H1 (cell line): ENCODE results near the gene PRICKLE1. TPM values are rescaled to one million over a fixed set of nuclear protein-coding genes. Genes with fewer than 3 reads are reported as not detected.

Experiments
- CTCF ChIA-PET: fragments of 300-600 bp; sonication (Branson Sonifier 250); formaldehyde crosslinking; loops from one replicate; lab custom pipeline; 2021; ENCODE audit not compliant: partially characterized antibody; lab: Charles Lee
- POLR2A ChIA-PET: fragments of 300-600 bp; sonication (Branson Sonifier 250); formaldehyde crosslinking; loops from one replicate; lab custom pipeline; 2021; ENCODE audit warnings: inconsistent platforms; ENCODE audit not compliant: partially characterized antibody; lab: Charles Lee
- DNase-seq, 2 experiments: peaks; one replicate each; pipeline versions ENCODE4 v3.0.0 to v3.0.0-alpha.2; 2010 to 2022; ENCODE audit warnings: low spot score in 2 of 2, low read depth in 1 of 2, mixed read lengths in 1 of 2
- FAIRE-seq: peaks from 2 replicates; lab custom pipeline; 2011; peaks lifted over from hg19 to GRCh38; lab: Jason Lieb, UNC
- H2AFZ ChIP-seq: 2 replicates; pipeline ENCODE4 v1.8.1; 2012; ENCODE audit warnings: low read length, inconsistent platforms
- H2AK5ac ChIP-seq: 2 replicates; pipeline ENCODE4 v1.6.1; 2013; ENCODE audit warnings: low read depth, low read length
- H2BK120ac ChIP-seq: replicated peaks from 2 replicates; pipeline ENCODE3; 2013; ENCODE audit warnings: low read depth, low read length, inconsistent platforms
- H2BK12ac ChIP-seq: 2 replicates; pipeline ENCODE4 v1.6.1; 2013; ENCODE audit warnings: low read depth, low read length
- H2BK15ac ChIP-seq: 2 replicates; pipeline ENCODE4 v1.6.1; 2013; ENCODE audit warnings: low read length
- H2BK20ac ChIP-seq: 2 replicates; pipeline ENCODE4 v1.6.1; 2013; ENCODE audit warnings: low read length
- H2BK5ac ChIP-seq: 2 replicates; pipeline ENCODE4 v1.6.1; 2013; ENCODE audit warnings: low read depth, low read length
- H3K14ac ChIP-seq: 2 replicates; pipeline ENCODE4 v1.6.1; 2013; ENCODE audit warnings: inconsistent platforms; ENCODE audit not compliant: insufficient read length
- H3K18ac ChIP-seq: 2 replicates; pipeline ENCODE4 v1.6.1; 2013; ENCODE audit warnings: low read length; ENCODE audit errors: extremely low read depth
- H3K23ac ChIP-seq: 2 replicates; pipeline ENCODE4 v1.6.1; 2013; ENCODE audit warnings: inconsistent platforms; ENCODE audit not compliant: insufficient read length
- H3K23me2 ChIP-seq: 2 replicates; pipeline ENCODE4 v1.6.1; 2013; ENCODE audit warnings: low read depth, low read length
- H3K27ac ChIP-seq: 2 replicates; pipeline ENCODE4 v1.6.1; 2011; ENCODE audit warnings: low read depth, low read length, inconsistent platforms
- H3K27me3 ChIP-seq, 4 experiments: replicated peaks in 1 of 4; 1 replicate in 1 of 4; 2 replicates in 3 of 4; pipeline versions ENCODE4 v1.6.1 to v1.8.1; 2011 to 2013; ENCODE audit warnings: low read length in 3 of 4, mild to moderate bottlenecking in 3 of 4, inconsistent platforms in 2 of 4, mixed read lengths in 2 of 4, moderate library complexity in 1 of 4; ENCODE audit not compliant: control insufficient read depth in 3 of 4, insufficient read depth in 3 of 4; ENCODE audit errors: extremely low read depth in 1 of 4
- H3K36me3 ChIP-seq, 4 experiments: 2 replicates each; pipeline versions ENCODE4 v1.6.1 to v1.8.1; 2011 to 2013; ENCODE audit warnings: mild to moderate bottlenecking in 4 of 4, low read length in 3 of 4, moderate library complexity in 2 of 4, control low read depth in 1 of 4, inconsistent platforms in 1 of 4; ENCODE audit not compliant: insufficient read depth in 4 of 4, control insufficient read depth in 2 of 4
- H3K4ac ChIP-seq: replicated peaks from 2 replicates; pipeline ENCODE3; 2013; ENCODE audit warnings: low read length, low read depth, mixed read lengths, inconsistent platforms; ENCODE audit not compliant: insufficient read length
- H3K4me1 ChIP-seq, 4 experiments: replicated peaks in 1 of 4; 1 replicate in 1 of 4; 2 replicates in 3 of 4; pipeline versions ENCODE4 v1.6.1 to v1.8.1; 2011 to 2013; ENCODE audit warnings: low read length in 3 of 4, inconsistent platforms in 2 of 4, mixed read lengths in 1 of 4; ENCODE audit not compliant: insufficient read depth in 4 of 4, control insufficient read depth in 3 of 4
- H3K4me2 ChIP-seq, 2 experiments: 2 replicates each; pipeline versions ENCODE4 v1.6.1 to v1.8.1; 2011 to 2013; ENCODE audit warnings: low read depth in 2 of 2, low read length in 2 of 2, control low read depth in 1 of 2, inconsistent platforms in 1 of 2, mild to moderate bottlenecking in 1 of 2; ENCODE audit not compliant: insufficient read depth in 1 of 2
- H3K4me3 ChIP-seq, 4 experiments: fragments of 200-600, 300-600 bp in 1 of 4; sonication (generic), shearing (Covaris generic), sonication (Bioruptor Twin) in 1 of 4; 2 replicates each; pipeline versions ENCODE4 v1.5.1 to v1.8.1; 2011 to 2016; ENCODE audit warnings: low read length in 4 of 4, low read depth in 3 of 4, control low read depth in 2 of 4, inconsistent platforms in 2 of 4, mild to moderate bottlenecking in 2 of 4, mixed read lengths in 1 of 4, moderate library complexity in 1 of 4; ENCODE audit not compliant: insufficient read depth in 2 of 4; ENCODE audit errors: extremely low read depth in 1 of 4
- H3K56ac ChIP-seq: replicated peaks from 2 replicates; pipeline ENCODE3; 2013; ENCODE audit warnings: low read depth, mild to moderate bottlenecking, mixed read lengths, low read length, inconsistent platforms; ENCODE audit not compliant: insufficient read length
- H3K79me1 ChIP-seq: 2 replicates; pipeline ENCODE4 v1.6.1; 2013; ENCODE audit warnings: low read depth, low read length, control low read depth
- H3K79me2 ChIP-seq, 2 experiments: 2 replicates each; pipeline versions ENCODE4 v1.6.1 to v1.8.1; 2012 to 2013; ENCODE audit warnings: low read length in 2 of 2, mild to moderate bottlenecking in 2 of 2, inconsistent platforms in 1 of 2; ENCODE audit not compliant: insufficient read depth in 2 of 2, control insufficient read depth in 1 of 2
- H3K9ac ChIP-seq, 4 experiments: replicated peaks in 1 of 4; 1 replicate in 1 of 4; 2 replicates in 3 of 4; pipeline versions ENCODE4 v1.6.1 to v1.8.1; 2011 to 2013; ENCODE audit warnings: low read depth in 3 of 4, low read length in 3 of 4, control low read depth in 2 of 4, mild to moderate bottlenecking in 2 of 4, moderate library complexity in 2 of 4, inconsistent platforms in 1 of 4; ENCODE audit errors: extremely low read depth in 1 of 4
- H3K9me3 ChIP-seq, 2 experiments: 2 replicates each; pipeline versions ENCODE4 v1.6.1 to v1.8.1; 2012 to 2013; ENCODE audit warnings: mild to moderate bottlenecking in 2 of 2, moderate library complexity in 2 of 2, control low read depth in 1 of 2, inconsistent platforms in 1 of 2, low read depth in 1 of 2, low read length in 1 of 2, mixed read lengths in 1 of 2; ENCODE audit not compliant: insufficient read depth in 2 of 2
- H4K20me1 ChIP-seq, 2 experiments: replicated peaks in 1 of 2; 2 replicates each; pipeline versions ENCODE3 to v1.8.1; 2011 to 2013; ENCODE audit warnings: inconsistent platforms in 2 of 2, low read length in 2 of 2, mild to moderate bottlenecking in 1 of 2; ENCODE audit not compliant: insufficient read depth in 2 of 2, control insufficient read depth in 1 of 2
- H4K5ac ChIP-seq: 2 replicates; pipeline ENCODE4 v1.6.1; 2013; ENCODE audit warnings: low read length, low read depth, mixed read lengths, inconsistent platforms; ENCODE audit not compliant: insufficient read length
- H4K8ac ChIP-seq: 2 replicates; pipeline ENCODE4 v1.8.0; 2013; ENCODE audit warnings: mild to moderate bottlenecking, moderate library complexity, low read length, inconsistent platforms; ENCODE audit not compliant: insufficient read depth; ENCODE audit errors: extremely low read depth
- H4K91ac ChIP-seq: replicated peaks from 2 replicates; pipeline ENCODE3; 2013; ENCODE audit warnings: low read length, mixed read lengths, inconsistent platforms; ENCODE audit not compliant: insufficient read length
- BCL11A ChIP-seq, 2 experiments: IDR thresholded peaks; one replicate each; pipeline ENCODE4 v1.6.1; 2011; ENCODE audit warnings: low read depth in 2 of 2, low read length in 2 of 2, mild to moderate bottlenecking in 2 of 2
- CEBPB ChIP-seq: IDR thresholded peaks from 2 replicates; pipeline ENCODE4 v1.6.1; 2012; ENCODE audit warnings: low read depth, low read length
- CHD1 ChIP-seq: IDR thresholded peaks from 2 replicates; pipeline ENCODE4 v1.6.1; 2012; ENCODE audit warnings: low read depth, low read length, improper control_type of control experiment
- HDAC2 ChIP-seq, 2 experiments: fragments of 300-600 bp in 1 of 2; sonication (generic) in 1 of 2; IDR thresholded peaks; 2 replicates each; pipeline ENCODE4 v1.6.1; 2011 to 2012; ENCODE audit warnings: low read depth in 2 of 2, low read length in 2 of 2, mild to moderate bottlenecking in 2 of 2, moderate library complexity in 2 of 2, borderline replicate concordance in 1 of 2, inconsistent platforms in 1 of 2
- JUN ChIP-seq: IDR thresholded peaks from 2 replicates; pipeline ENCODE4 v1.6.1; 2011; ENCODE audit warnings: low read depth, mild to moderate bottlenecking, improper control_type of control experiment, low read length
- MAX ChIP-seq: IDR thresholded peaks from 2 replicates; pipeline ENCODE4 v1.6.1; 2012; ENCODE audit warnings: inconsistent platforms
- POLR2A ChIP-seq, 2 experiments: IDR thresholded peaks; 1 replicate in 1 of 2; 2 replicates in 1 of 2; pipeline ENCODE4 v1.6.1; 2011; ENCODE audit warnings: low read depth in 2 of 2, low read length in 2 of 2, mild to moderate bottlenecking in 2 of 2; ENCODE audit errors: control extremely low read depth in 1 of 2
- RAD21 ChIP-seq, 2 experiments: IDR thresholded peaks in 1 of 2; conservative IDR thresholded peaks in 1 of 2; 2 replicates each; pipeline ENCODE4 v1.6.1; 2011; ENCODE audit warnings: low read depth in 2 of 2, low read length in 2 of 2, improper control_type of control experiment in 1 of 2, inconsistent platforms in 1 of 2, mild to moderate bottlenecking in 1 of 2, moderate library complexity in 1 of 2
- SIN3A ChIP-seq, 2 experiments: IDR thresholded peaks in 1 of 2; conservative IDR thresholded peaks in 1 of 2; 2 replicates each; pipeline ENCODE4 v1.6.1; 2011 to 2012; ENCODE audit warnings: low read length in 2 of 2, improper control_type of control experiment in 1 of 2, low read depth in 1 of 2, mild to moderate bottlenecking in 1 of 2
- SRF ChIP-seq: IDR thresholded peaks from 2 replicates; pipeline ENCODE4 v1.6.1; 2011; ENCODE audit warnings: mild to moderate bottlenecking, low read depth, low read length, moderate library complexity
- TAF7 ChIP-seq: optimal IDR thresholded peaks from 2 replicates; pipeline ENCODE3; 2011; ENCODE audit warnings: low read depth, mild to moderate bottlenecking, inconsistent platforms, low read length, moderate library complexity, borderline replicate concordance
- TEAD4 ChIP-seq: IDR thresholded peaks from 2 replicates; pipeline ENCODE4 v1.6.1; 2012; ENCODE audit warnings: low read depth, low read length, inconsistent platforms, mixed read lengths
- YY1 ChIP-seq: IDR thresholded peaks from 2 replicates; pipeline ENCODE4 v1.6.1; 2011; ENCODE audit warnings: low read depth, mild to moderate bottlenecking, low read length
- ZNF274 ChIP-seq: IDR thresholded peaks from 2 replicates; pipeline ENCODE4 v1.7.0; 2012; ENCODE audit warnings: low read length, borderline replicate concordance; ENCODE audit errors: extremely low read depth
- WGBS, 2 experiments: shearing (Covaris generic) in 1 of 2; methylation state at CpG; one replicate each; pipeline versions ENCODE4 v1.1.6 to v1.1.7; 2013 to 2015; ENCODE audit warnings: low lambda C conversion rate in 2 of 2, mixed read lengths in 2 of 2, inconsistent platforms in 1 of 2, low coverage in 1 of 2, missing lambda C conversion rate in 1 of 2; ENCODE audit not compliant: insufficient replicate concordance in 2 of 2, insufficient coverage in 1 of 2, insufficient read length in 1 of 2; ENCODE audit errors: extremely low coverage in 1 of 2, missing lambda C conversion rate in 1 of 2; 5-methylcytosine and 5-hydroxymethylcytosine counted together
- polyA plus RNA-seq, 7 experiments: library from polyadenylated mRNA; depleted of rRNA in 3 of 7; stranded (reverse) in 5 of 7; unstranded in 2 of 7; fragments of >200 nt in 5 of 7; fragments of 200-250 nt in 2 of 7; gene quantifications; 1 replicate in 5 of 7; 2 replicates in 1 of 7; 4 replicates in 1 of 7; pipeline versions ENCODE4 v1.2.1 to v1.2.3, GENCODE V29; 2011 to 2013; ENCODE audit warnings: missing spikeins in 2 of 7, mixed read lengths in 2 of 7
- total RNA-seq: library from RNA; stranded (reverse); fragmentation: NEBNext Ultra II Directional; extraction: Animal tissue kit (Norgen Biotek cat#: 25700); gene quantifications from 2 replicates; pipeline ENCODE4 v1.2.1, GENCODE V29; 2021

Gene PRICKLE1
- total and polyA plus RNA-seq, 2 of the 8 experiments (the other 6 are each of a cell fraction or from before 2014, with no cell fraction given), result 14.0 to 22.4 TPM

- WGBS, 2 experiments, result 75% methylated on average over 1 of the region's 4 CpGs; no CpG with 5 or more reads in 1 of the 2 experiments
- CTCF ChIA-PET, result interaction anchor here (1.7 kb wide), 1 partner anchor 12 kb away, joined by 4 read pairs; no protein-coding TSS in a partner anchor
- no peak for TF ChIP-seq POLR2A (IDR thresholded peaks at IDR 0.05; ENCODE audit: control extremely low read depth in 1 of 2, low read depth in 2 of 2, low read length in 2 of 2)
- TF ChIP-seq SIN3A (conservative IDR thresholded peaks at IDR 0.05 in 1 of 2, IDR thresholded peaks at IDR 0.05 in 1 of 2; ENCODE audit: low read depth in 1 of 2, low read length in 2 of 2), result no peak
- no peak for TF ChIP-seq BCL11A (IDR thresholded peaks at IDR 0.05; ENCODE audit: low read depth in 2 of 2, low read length in 2 of 2)
- TF ChIP-seq SRF, result no peak
- TF ChIP-seq JUN, result no peak
- no peak for TF ChIP-seq CHD1
- TF ChIP-seq CEBPB, result no peak
- TF ChIP-seq MAX, result no peak
- TF ChIP-seq YY1, result no peak
- TF ChIP-seq HDAC2 (IDR thresholded peaks at IDR 0.05; ENCODE audit: borderline replicate concordance in 1 of 2, low read depth in 2 of 2, low read length in 2 of 2), result no peak
- TF ChIP-seq TEAD4, result no peak
- no peak for TF ChIP-seq TAF7
- no peak for TF ChIP-seq ZNF274
- no peak for TF ChIP-seq RAD21 (IDR thresholded peaks at IDR 0.05 in 1 of 2, conservative IDR thresholded peaks at IDR 0.05 in 1 of 2; ENCODE audit: low read depth in 2 of 2, low read length in 2 of 2)
These were observed 94.3 kb downstream of the PRICKLE1 start for GRCh38 chr12:42495244-42495643.

More at GRCh38 chr12:42495244-42495643, 94.3 kb downstream of the PRICKLE1 start:
- FAIRE-seq, result no peak
- Histone ChIP-seq H3K36me3 (no peaks in the 10 kb centered on the region), H3K4me3 (no peak overlapping the region), H4K20me1 (no peaks in the 10 kb centered on the region), H4K8ac (no peak overlapping the region), H3K9me3 (no peaks in the 10 kb centered on the region), H3K79me2 (no peaks in the 10 kb centered on the region), H3K14ac (no peak overlapping the region), H2BK120ac (no peak overlapping the region), H3K27ac (no peak overlapping the region), H3K4me2 (no peak overlapping the region), H3K4ac (no peak overlapping the region), H3K27me3 (no peaks in the 10 kb centered on the region), H2BK15ac (no peak overlapping the region), H4K5ac (no peak overlapping the region), H2BK5ac (no peak overlapping the region), H2BK20ac (no peak overlapping the region), H3K18ac (no peak overlapping the region), H3K79me1 (no peaks in the 10 kb centered on the region), H2BK12ac (no peak overlapping the region), H3K23me2 (no peaks in the 10 kb centered on the region), H3K4me1 (no peaks in the 10 kb centered on the region), H2AFZ (no peak overlapping the region), H4K91ac (no peak overlapping the region), H3K9ac (no peak overlapping the region), H3K23ac (no peak overlapping the region), H2AK5ac (no peak overlapping the region), H3K56ac (no peak overlapping the region)
- no peak for DNase-seq
- POLR2A ChIA-PET, result interaction anchor here (0.8 kb wide), 1 partner anchor 60 kb away, joined by 3 read pairs; no protein-coding TSS in a partner anchor
